K562 (cell line): ENCODE data around the gene CRADD. TPM values are rescaled to one million over a fixed set of nuclear protein-coding genes. Genes with fewer than 3 reads are reported as not detected.

ENCODE experiments used
- CUX1 ChIP-seq: fragments of 200-800 bp; sonication (Bioruptor generic); IDR thresholded peaks from 2 replicates; pipeline ENCODE4 v1.6.1; 2016; ENCODE audit warnings: missing genetic modification characterization, missing compliant biosample characterization
- HES1 ChIP-seq: fragments of 450-650 bp; IDR thresholded peaks from 2 replicates; pipeline ENCODE4 v1.6.1; 2016; ENCODE audit warnings: low read depth, mild to moderate bottlenecking, moderate library complexity
- NFE2L1 ChIP-seq: fragments of 450-650 bp; IDR thresholded peaks from 2 replicates; pipeline ENCODE4 v1.6.1; 2016; ENCODE audit warnings: missing genetic modification characterization, low read depth, mild to moderate bottlenecking, missing compliant biosample characterization, moderate library complexity, borderline replicate concordance
- TGIF2 ChIP-seq: sonication (generic); formaldehyde crosslinking; IDR thresholded peaks from 2 replicates; pipeline ENCODE4 v1.8.1; 2022; ENCODE audit warnings: mild to moderate bottlenecking, missing genetic modification reagents, moderate library complexity
- polyA plus RNA-seq, 8 experiments: library from polyadenylated mRNA; depleted of rRNA in 4 of 8; stranded (reverse) in 5 of 8; unstranded in 3 of 8; fragments of >200 nt; fragmentation: Nextera tagmentation in 2 of 8; fragmentation: Illumina TruSeq in 1 of 8; extraction: Ambion mirVana in 2 of 8; extraction: Trizol in 1 of 8; gene quantifications; 2 replicates each; pipeline versions ENCODE4 v1.2.1 to v1.2.3, GENCODE V29; 2011 to 2014; ENCODE audit warnings: inconsistent platforms in 1 of 8, missing spikeins in 1 of 8
- total RNA-seq, 7 experiments: library from RNA; depleted of rRNA in 6 of 7; stranded (reverse); fragments of >200 nt in 6 of 7; fragmentation: Illumina TruSeq in 2 of 7; extraction: Trizol in 2 of 7; gene quantifications; 2 replicates each; pipeline versions ENCODE4 v1.2.1 to v1.2.3, GENCODE V29; 2011 to 2021; ENCODE audit warnings: low replicate concordance in 1 of 7

CRADD gene
- total and polyA plus RNA-seq, 9 of the 15 experiments (the other 6 are each of a cell fraction or from before 2014, with no cell fraction given), result 20.5 to 41.1 (median 25.9) TPM

- TF ChIP-seq CUX1 (CRISPR knock-in tag), result no peak
- no peak for TF ChIP-seq NFE2L1
- TF ChIP-seq TGIF2 (CRISPR knock-in tag), result no peak
- TF ChIP-seq HES1, result no peak
Observed at GRCh38 chr12:93689076-93689834, 12.1 kb downstream of the CRADD start (continued).
